ENCODE results near the gene UBE2O.

The UBE2O gene

DNA sequence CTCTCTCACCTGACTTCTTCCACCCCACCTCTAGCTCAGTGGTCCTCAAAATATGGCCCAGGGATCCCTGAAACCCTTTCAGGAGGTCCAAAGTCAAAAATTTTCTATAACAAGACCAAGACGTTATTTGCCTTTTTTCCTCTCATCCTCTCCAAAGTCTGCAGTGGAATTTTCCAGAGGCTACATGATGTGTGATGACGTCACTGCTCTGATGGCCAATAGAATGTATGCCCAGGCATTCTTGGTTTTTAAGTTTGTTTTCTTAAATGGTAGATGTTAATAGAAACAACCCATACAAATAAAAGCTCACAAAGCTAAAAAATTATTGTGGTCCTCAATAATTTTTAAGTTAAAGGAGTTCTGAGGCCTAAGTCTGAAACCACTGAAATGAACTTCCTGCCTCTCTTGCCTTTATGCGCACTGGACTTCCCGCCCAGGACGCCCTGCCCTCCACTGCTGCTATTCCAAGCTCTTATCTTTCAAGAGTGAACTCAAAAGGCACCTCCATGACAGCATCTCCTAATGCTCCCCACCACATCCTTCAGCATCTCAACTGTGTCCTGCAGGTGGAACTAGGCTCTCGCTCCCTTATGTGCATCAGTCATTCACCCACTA is 13.5 kb downstream of the UBE2O start:
- DNase-seq (ENCODE audit: low spot score): no peak

DNA sequence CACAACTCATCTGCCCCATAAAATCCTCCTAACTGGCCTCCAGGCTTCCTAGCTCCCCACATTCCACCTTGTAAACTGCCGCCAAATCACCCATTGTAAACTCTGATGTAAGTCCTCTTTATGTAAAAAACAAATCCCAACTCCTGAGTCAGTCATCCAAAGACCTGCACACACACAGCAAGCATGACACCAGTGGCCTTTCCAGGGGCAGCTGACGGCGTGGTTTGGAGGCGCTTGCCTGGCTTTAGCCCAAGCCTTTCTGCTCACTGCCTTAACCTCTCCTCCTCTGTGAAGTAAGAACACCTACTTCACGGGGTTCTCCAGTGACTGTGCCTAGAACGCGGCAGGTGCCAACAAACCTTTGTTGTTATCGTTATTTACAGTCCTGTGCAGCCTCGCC is 14.0 kb downstream of the UBE2O start:
- no peak for DNase-seq (ENCODE audit: low spot score)

GRCh38 chr17:76437467-76438402 is 15.2 kb downstream of the UBE2O start:
- DNase-seq (ENCODE audit: low spot score): no peak

DNA sequence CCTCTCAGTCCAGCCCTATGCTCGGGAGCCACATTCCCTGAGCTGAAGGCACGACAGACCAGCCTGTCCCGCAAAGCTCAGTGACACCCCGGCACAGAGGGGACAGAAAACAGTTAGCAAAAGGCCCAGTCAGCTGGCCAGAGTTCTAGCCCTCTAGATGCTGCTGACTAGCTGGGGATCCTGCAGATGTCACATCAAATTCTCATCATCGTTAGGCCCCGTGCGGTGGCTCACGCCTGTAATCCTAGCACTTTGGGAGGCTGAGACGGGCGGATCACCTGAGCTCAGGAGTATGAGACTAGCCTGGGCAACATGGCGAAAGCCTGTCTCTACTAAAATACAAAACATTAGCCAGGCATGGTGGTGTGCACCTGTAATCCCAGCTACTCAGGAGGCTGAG is 17.2 kb downstream of the UBE2O start:
- no peak for DNase-seq (ENCODE audit: low spot score)

DNA sequence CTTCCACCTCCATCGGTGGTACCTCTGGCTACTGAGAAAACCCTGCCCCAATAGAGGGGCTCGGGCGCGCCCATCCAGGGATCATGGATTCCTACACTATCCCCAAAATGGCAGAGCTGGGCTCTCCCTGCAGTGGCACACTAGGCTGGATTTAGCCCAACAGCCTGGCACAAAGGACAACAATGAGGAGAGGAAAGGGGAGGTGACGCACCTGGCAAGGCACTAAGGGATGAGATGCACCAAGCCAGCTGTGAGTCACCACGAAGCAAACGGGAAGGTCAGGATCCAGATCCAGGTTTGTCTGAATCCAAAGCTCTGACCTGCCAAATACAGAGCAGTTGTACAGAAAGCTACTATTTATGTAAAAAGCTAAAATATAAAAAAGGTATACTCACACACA is 18.1 kb downstream of the UBE2O start:
- no peak for DNase-seq (ENCODE audit: low spot score)

GRCh38 chr17:76433693-76434092 is 19.3 kb downstream of the UBE2O start:
- no peak for DNase-seq (ENCODE audit: low spot score)

DNA sequence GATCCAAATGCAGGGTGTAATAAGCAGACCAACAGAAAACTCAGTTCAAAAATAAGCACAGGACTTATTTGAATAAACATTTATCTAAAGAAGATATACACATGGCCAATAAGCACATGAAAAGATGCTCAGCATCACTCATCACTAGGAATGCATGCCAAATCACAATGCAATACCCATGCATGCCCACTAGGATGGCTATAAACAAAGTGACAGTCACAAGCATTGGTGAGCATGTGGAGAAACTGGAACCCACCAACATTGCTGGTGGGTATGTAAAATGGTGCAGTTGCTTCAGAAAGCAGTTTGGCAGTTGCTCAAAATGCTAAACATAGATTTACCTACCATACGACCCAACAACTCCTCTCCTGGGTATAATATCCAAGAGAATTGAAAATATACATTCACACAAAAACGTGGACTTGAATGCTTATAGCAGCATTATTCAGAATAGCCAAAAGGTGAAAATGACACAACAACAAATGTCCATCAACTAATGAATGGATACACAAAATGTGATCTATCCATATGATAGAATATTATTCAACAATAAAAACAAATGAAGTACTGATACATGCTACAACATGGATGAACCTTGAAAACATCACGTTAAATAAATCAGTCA is 20.1 kb downstream of the UBE2O start:
- DNase-seq (ENCODE audit: low spot score): peak; percentile 73

GRCh38 chr17:76432004-76432403 is 20.9 kb downstream of the UBE2O start:
- no peak for DNase-seq (ENCODE audit: low spot score)

GRCh38 chr17:76431509-76431908 is 21.4 kb downstream of the UBE2O start:
- no peak for DNase-seq (ENCODE audit: low spot score)

DNA sequence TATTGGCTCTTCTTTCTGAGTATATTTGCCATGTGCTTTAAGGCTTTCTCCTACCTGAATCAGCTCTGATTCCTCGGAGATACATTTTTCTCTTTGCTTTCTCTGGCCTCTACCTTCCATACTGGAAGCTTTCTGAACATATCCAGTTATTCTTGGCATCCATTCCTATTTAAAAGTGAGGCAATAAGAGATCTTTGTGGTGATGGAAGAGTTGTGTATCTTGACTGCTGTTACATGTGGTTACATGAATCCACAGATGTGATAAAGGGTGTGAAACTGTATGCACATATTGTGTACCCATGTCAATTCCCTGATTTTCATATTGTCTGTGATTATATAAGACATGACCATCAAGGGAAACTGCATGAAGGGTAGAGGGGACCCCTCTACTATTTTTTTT is 24.4 kb downstream of the UBE2O start:
- DNase-seq (ENCODE audit: low spot score): no peak

DNA sequence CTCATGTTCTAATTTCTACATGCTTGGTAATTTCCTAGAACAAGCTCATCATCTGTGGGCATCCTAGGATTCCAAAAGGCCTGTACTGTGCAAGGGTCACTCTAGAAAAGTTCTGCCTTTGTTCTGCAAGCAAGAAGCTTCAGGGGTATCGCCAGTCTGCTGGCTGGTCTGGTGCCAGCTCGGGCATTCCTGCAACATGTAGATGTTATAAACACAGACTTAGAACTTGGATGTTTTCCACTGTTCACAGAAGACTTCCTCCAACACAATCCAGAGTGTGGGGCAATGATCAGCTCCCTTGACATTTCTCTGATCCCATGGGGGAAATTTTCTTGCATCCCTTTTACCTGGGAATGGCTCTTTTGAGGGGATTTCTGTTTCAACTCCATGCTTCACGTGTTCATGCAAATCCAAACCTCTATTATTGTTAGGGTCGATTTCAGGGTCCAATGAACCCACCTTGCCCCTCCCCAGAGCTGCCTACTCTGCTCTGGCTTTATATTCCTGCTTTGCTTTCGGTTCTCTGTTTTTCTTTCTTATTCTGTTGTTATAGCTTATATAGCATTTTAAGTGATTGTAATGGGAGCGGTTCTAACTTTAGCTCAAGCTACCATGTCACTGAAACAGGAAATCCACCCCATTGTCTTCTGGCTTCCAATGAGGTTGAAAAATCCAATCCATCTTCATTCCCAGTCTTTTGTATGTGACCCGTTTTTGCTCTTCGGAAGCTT is 25.3 kb downstream of the UBE2O start:
- DNase-seq (ENCODE audit: low spot score): peak; percentile 81

DNA sequence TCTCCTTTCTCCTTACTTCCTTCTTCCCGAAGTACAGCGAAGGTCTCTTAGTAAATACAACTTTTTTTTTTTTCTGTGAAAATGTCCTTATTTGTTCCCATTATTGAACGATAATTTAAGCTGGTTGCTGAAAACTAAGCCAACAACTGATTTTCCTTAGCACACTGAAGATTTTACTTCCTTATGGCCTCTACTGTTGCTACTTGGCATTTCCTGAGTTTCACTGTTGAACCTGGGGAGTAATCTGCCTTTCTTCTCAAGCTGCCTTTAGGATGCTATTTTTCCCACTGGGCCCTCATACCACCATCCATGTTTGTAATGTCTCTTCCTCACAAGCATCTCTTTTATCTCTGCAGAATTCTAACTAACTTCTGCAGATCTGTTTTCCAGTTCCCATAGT is 26.1 kb downstream of the UBE2O start:
- DNase-seq (ENCODE audit: low spot score): no peak

DNA sequence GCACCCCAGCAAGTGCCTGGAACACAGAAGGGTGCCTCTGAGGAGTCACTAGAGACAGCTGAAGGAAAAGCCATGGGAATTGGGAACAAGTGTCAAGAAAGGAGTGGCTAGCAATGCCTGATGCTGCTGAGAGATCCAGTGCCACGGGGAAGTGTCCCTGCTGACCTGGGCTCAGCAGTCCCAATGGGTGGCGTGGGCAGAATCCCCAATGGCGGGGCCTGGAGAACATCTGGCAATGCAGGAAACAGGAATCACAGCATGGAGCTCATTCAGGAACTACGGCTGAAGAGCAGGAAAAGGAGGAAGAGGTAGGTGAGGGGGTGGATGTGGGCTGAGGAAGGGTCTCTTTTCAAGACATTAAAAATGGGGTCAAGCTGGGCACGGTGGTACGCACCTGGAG is 30.1 kb downstream of the UBE2O start:
- DNase-seq (ENCODE audit: low spot score): no peak

GRCh38 chr17:76422406-76422805 is 30.5 kb downstream of the UBE2O start:
- DNase-seq (ENCODE audit: low spot score): peak; percentile 20

GRCh38 chr17:76421044-76421407 is 31.9 kb downstream of the UBE2O start:
- no peak for DNase-seq (ENCODE audit: low spot score)

DNA sequence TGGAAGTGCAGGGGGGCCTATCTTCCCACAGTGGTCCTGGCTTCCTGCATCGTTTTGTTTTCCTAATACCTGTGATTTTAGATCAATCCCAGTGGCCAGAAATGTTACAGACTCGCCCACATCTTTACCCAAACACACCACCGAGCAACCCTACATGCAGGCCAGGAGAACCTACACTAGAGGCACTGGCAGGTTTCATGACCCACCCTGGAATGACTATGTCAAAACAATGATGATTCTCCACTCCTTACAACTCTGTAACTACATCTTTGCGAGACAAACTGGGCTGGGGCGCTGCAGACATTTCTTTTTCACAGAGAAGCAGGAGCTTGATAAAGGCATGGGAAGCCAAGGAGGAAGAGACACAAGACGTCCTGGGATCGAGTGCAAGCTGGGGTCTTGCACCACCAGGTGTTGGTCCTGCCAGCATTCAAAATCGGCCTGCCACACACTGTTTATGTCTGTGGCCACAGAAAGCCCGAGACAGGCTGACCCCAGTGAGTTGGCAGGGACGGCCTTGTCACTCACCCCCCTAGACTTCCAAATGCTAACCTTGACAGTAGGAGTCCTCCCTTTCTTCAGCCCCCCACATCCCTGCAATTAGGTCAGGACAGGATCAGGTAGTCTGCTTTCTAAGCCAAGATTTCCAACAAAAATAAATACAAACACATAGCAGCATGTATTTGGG is 32.5 kb downstream of the UBE2O start:
- DNase-seq (ENCODE audit: low spot score): no peak

DNA sequence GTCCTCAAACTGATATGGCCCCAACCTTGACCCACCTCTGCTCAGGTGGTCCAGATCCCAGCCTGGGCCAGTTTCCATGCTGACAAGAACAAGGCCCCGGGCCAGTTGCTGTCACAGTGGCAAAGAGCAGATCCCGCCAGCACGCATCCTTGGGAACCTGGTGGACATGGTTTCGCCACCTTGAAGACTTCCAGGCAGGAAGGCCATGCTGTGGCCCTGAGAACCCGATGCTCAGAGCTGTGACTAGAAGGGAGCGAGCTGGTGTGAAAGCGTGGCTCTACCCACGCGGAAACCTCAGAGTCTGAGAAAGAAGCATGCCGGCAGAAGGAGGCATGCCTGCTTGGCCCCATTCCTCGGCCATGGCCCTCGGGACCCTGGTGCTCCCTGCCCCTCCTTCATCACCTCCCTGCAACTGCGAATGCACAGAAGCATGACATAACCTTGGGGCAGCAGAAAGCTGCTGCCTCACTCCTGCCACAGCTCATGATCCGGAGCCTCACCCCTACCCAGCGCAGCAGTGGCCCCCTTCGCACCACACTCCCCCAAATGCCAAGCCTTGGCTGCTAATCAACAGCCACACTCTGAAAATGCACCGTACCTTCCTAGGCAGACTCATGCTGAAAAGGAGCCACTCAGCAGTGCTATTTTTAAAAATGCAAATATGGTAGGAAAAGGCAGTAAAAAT is 33.2 kb downstream of the UBE2O start:
- no peak for DNase-seq (ENCODE audit: low spot score)

DNA sequence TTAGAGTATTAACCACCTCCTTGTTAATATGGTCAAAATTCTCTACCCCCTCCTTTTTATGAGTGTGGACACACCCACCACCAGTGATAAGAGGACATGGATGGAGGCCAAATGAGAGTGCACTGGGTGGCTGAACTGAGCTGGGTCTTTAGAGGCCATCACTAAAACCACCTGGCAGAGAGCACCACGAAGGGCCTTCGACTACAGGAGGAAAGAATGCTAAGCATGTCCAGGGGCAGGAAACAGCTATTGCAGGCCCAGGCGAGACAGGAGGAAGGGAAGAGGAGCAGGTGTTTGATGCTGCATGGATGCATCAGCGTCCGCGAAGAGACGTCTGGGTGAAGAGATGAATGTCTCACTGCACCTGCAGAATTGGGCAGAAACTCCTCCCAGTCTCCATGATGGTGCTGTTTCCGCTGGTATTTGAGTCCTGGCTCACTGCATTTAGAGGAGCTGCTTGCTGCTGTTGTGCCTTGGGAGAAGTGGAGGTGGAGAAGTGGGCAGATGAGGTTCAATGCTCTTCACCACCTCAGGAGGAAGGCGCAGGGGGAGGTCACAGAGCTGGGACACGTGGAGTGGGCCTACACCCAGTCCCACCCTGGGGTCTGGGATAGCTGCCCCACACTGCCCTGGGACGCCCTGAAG is 35.3 kb downstream of the UBE2O start:
- peak; percentile 47 for DNase-seq (ENCODE audit: low spot score)

DNA sequence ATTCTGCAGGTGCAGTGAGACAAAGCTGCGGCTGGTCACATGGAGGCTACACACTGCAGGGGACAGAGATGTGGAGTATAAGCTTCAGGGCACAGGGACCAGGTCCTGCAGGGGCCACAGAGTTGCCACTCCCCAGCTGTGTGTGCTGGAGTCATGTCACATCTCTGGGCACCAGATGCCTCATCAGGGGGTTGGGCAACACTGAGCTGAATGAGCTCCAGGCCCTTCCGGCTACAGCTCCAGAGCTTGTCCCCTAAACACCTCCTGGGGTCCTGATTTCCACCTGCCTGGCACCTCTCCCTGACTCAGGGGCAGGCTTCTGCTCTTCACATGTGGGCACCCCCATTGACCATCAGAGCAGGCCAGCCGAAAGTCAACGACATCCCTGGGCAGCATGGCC is 36.1 kb downstream of the UBE2O start:
- no peak for DNase-seq (ENCODE audit: low spot score)

- DNase-seq (ENCODE audit: low spot score): no peak
Observed at GRCh38 chr17:76416457-76416856, 36.5 kb downstream of the UBE2O start.

DNA sequence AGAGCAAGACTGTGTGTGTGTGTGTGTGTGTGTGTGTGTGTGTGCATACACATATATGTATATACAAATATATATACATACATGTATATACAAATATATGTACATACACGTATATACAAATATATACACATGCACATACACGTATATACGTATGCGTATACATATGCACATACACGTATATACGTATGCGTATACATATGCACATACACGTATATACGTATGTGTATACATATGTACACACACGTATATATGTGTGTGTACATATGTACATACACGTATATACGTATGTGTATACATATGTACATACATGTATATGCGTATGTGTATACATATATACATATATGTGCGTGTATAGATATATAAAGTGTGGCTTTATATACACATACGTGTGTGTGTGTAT is 37.2 kb downstream of the UBE2O start:
- no peak for DNase-seq (ENCODE audit: low spot score)

Measured in NAMALWA (cell line).